HTR-8/SVneo (cell line): ENCODE measurements around the gene RNF121.
A peak's percentile ranks its signal among the peaks of the same experiment; 100 is the strongest.

Experiments
- DNase-seq: peaks from one replicate; pipeline ENCODE4 v3.0.0; 2011; ENCODE audit warnings: low spot score, mixed read lengths; ENCODE audit not compliant: insufficient read length
- FAIRE-seq: peaks from 2 replicates; lab custom pipeline; 2011; peaks lifted over from hg19 to GRCh38; lab: Jason Lieb, UNC

Gene RNF121

DNA sequence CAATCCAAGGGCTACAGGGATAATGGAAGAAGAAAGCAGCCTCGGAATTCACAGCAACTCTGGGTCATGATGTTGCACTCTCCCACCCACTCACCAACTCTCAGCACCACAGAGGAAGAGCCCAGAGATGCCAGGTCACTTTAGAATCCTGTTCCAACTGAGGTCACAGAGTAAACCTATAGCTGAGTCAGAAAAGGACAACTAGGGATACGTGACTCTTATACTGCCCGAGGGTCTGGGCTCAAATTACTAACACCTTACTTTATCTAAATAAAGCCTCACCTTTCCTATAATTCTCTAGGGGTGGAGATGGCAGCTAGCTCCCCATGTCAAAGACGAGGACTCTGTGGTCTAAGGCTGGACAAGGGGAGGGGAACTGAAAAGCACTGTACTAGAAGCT is 94.5 kb downstream of the RNF121 start:
- DNase-seq (no peak), FAIRE-seq (no peak)

- FAIRE-seq (no peak), DNase-seq (no peak)
These were observed 95.4 kb downstream of the RNF121 start for GRCh38 chr11:72024069-72024754.

GRCh38 chr11:72026090-72026489 is 97.2 kb downstream of the RNF121 start:
- DNase-seq (no peak), FAIRE-seq (no peak)

GRCh38 chr11:72030472-72031045 is 101.7 kb downstream of the RNF121 start:
- DNase-seq: no peak
- FAIRE-seq: no peak

DNA sequence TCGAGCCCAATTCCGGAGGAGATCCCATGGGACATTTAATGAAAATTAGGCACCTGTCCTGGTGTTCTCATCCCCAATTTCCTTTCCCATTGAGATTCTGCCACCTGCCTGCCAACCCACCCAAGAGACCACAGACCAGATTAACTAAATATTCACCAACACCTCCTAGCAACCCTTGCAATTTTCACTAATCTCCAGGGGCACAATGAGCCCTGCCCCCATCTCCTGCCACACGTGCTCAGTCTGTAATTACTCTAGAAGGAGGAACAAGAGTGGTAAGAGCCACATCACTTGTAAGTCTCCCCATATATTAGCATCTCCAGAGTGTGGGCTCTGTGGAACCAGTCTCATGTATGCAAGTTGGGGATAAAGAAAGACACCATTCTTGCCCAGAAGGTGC is 107.8 kb downstream of the RNF121 start:
- DNase-seq: no peak
- FAIRE-seq: no peak

DNA sequence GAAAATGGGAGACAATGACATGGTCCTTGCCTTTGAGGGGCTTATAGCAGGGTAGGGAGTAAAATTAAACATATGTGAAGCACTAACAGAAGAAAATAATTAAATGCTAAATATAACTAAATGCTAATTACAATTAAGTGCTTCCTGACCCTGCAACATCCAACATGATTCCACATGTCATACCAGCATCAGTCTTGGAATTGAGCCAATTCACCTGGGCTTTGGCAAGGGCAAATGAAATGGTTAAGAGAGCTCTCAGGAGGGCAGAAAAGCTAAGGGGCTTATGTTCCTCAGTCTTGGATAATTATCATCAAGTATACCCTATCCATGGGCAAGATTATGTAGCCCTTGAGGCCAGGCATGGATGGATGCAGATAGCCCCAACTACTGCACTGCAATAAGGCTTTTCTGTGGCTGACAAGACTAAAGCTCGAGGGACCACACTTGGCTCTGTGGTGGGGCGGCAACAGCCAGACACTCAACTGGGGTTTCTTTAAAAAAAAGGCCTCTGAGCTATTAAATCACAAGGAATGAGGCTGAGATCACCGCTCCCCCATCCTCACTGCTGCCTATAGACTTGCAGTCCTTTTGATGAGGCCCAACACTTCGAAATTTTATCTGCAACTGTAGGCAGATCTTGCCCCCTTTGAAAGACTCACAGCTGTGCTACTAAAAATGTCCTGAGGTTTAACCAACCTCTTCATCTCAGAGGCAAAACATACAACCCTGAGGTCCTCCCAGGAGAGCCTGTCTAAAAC is 108.9 kb downstream of the RNF121 start:
- FAIRE-seq (no peak), DNase-seq (no peak)

GRCh38 chr11:72038491-72038890 is 109.6 kb downstream of the RNF121 start:
- DNase-seq (no peak), FAIRE-seq (no peak)

- FAIRE-seq: no peak
These were observed 110.4 kb downstream of the RNF121 start for GRCh38 chr11:72039031-72039855.

GRCh38 chr11:72039856-72040401 is 111.1 kb downstream of the RNF121 start:
- DNase-seq (no peak), FAIRE-seq (no peak)

More at GRCh38 chr11:72039031-72039855, 110.4 kb downstream of the RNF121 start:
- DNase-seq: no peak

DNA sequence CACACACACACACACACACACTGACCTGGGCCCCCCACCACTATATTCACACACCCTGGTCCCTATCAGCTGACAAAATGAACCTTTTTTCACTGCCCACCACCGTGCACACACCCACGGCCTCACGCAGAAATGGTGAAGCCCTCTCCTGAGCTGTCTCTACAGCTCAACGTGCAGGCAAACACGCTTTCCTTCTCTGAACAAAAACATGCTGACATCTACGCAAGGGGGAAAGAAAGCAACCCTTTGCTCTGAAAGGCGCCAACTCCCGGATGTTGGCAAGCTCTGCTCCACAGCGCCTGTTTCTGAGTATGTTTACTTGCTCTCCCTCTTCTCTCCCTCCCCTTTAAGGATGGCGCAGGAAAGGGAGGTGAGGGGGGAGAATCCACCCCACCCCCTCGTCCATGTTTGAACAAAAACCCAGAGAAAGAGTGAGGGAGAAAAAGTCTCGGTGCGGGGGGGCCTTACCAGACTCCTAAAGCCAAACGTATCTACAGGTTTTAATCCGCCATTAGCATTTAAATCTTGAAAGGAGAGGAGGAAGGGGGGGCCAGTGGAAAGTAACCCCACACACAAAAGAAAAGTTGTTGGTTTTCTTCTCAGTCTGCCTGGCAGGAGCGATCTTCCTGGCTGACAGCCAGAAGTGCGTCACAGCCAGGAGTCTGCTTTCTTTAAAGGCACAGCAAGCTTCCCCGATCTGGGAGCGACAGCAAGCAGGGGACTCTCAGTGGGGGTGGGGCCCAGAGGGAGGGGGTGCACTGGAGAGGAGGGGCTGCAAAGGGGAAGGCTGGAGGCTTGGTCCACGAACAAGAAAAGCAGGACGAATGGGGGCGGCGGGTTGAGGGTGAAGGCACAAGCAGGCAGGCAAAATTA is 111.9 kb downstream of the RNF121 start:
- FAIRE-seq: peak; percentile 44
- peak; percentile 91 for DNase-seq

DNA sequence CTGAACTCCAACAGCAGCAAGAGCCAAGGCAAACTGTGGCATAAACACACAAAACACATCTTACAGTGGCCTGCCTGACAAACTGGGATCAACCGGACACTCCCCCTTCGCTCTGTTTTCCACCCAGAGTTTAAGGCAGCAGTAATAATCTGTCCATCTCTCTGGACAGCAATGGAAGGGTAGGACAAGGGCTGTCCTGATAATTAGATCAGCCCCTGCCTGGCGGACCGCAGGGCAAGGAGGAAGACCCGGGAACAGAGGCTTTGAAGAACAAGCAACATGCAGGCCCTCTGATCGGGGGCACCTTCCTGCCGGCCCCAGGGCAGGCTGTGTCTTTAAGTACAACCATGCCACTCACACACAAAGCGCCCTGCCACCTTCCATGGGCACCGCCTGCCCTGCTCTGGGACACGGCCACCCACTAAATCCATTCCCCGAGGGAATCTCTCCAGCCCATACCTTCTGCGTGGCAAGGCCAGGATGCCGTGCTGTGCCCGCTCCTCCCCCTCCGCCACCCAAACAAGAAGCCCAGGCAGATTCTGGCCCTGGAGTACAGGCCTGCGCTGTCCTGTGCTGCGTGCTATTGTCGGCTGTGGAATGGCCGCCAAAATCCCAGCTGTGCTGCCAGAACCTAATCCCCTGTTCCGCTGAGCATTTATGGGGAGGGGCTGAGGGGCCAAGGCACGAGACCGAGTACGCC is 112.7 kb downstream of the RNF121 start:
- FAIRE-seq (no peak), DNase-seq (peak; percentile 49)

DNA sequence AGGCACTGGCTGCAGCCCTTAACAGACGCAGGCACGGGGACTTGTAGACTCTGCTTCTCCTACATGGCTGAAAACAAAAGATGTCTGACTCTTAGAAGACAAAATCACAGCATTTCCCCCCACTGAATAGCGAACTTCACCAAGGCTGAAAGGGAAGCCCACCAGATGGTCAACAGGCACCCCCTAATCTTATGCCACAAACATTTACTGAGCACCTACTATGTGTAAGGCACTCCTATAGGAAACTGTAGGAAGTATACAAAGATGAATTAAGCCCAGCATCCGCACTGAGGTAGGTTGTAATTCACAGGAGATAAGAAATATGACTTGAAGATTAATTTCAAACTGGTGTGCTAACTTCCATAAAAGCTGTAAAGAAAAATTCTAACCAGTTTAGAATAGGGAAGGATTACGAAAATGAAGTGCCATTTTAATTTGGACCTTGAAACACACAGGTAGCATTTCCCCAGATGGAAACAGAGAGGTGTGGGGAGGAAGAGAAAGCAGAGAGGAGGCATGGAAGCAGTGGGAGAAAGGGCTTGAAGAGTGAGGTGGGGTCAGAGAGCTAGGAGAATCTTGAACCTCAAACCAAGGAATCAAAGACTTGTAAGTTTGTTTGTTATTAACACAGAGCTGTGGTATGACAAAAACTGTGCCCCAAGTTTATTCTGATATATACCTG is 113.4 kb downstream of the RNF121 start:
- DNase-seq (no peak), FAIRE-seq (no peak)

DNA sequence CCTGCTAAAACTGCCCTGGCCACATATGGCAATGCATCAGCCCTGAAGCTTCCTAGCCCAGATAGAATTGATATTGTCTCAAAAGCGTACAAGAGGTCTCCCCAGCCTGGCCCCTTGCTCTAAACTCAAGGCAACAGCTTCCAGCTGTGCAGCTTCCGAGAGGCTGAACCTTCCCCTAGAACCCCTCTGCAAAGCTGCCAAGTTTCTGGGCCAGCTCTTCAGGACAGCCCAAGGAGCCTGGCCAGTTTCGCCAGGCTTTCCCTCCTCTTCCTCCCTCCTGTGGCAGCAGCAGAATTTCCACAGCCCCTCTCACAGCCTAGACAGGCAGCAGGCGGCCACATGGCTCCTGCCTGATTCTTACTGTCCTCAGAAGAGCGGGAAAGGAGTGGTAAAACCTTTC is 117.0 kb downstream of the RNF121 start:
- FAIRE-seq (no peak), DNase-seq (no peak)
